ENCODE measurements around the gene NUDT8.

GRCh38 chr11:67652965-67653845 is 23.5 kb upstream of the NUDT8 start:
- TF ChIP-seq POLR2A (IDR thresholded peaks at IDR 0.05) (no peak), CTCF (IDR thresholded peaks at IDR 0.05) (no peak)

Data from adrenal gland (tissue), 5 donors.